HL-60 (cell line): ENCODE measurements around the gene CABCOCO1.

Experiments used
- DNase-seq, 2 experiments: peaks; one replicate each; pipeline ENCODE4 v3.0.0-alpha.2; 2010 to 2020; ENCODE audit warnings: low read depth in 1 of 2, low spot score in 1 of 2
- H3K27ac ChIP-seq: fragments of 250-450 bp; sonication (Bioruptor Pico); replicated peaks from 2 replicates; pipeline ENCODE4 v1.5.1; 2020; ENCODE audit warnings: mild to moderate bottlenecking, moderate library complexity
- H3K27me3 ChIP-seq: fragments of 250-450 bp; sonication (Bioruptor Pico); 2 replicates; pipeline ENCODE4 v1.5.1; 2021; ENCODE audit warnings: mild to moderate bottlenecking, moderate library complexity; ENCODE audit not compliant: insufficient read depth, poor library complexity, severe bottlenecking
- H3K4me3 ChIP-seq: replicated peaks from 2 replicates; pipeline ENCODE4 v1.5.1; 2011; ENCODE audit warnings: mild to moderate bottlenecking, control low read depth, low read length; ENCODE audit not compliant: insufficient read depth
- GABPA ChIP-seq: IDR thresholded peaks from 2 replicates; pipeline ENCODE4 v1.6.1; 2012; ENCODE audit warnings: low read depth
- POLR2AphosphoS5 ChIP-seq: IDR thresholded peaks from 2 replicates; pipeline ENCODE4 v1.6.1; 2012; ENCODE audit warnings: low read depth
- REST ChIP-seq: IDR thresholded peaks from 2 replicates; pipeline ENCODE4 v1.6.1; 2012; ENCODE audit warnings: low read depth; ENCODE audit not compliant: insufficient replicate concordance
- SPI1 ChIP-seq: IDR thresholded peaks from 2 replicates; pipeline ENCODE4 v1.6.1; 2012; ENCODE audit warnings: low read depth, mild to moderate bottlenecking, borderline replicate concordance
- TF ChIP-seq, protein P1 (sequence below): IDR thresholded peaks from one replicate; pipeline ENCODE4 v1.5.1; 2011; ENCODE audit warnings: low read length, control low read depth, inconsistent platforms; ENCODE audit not compliant: insufficient read depth

Gene CABCOCO1

DNA sequence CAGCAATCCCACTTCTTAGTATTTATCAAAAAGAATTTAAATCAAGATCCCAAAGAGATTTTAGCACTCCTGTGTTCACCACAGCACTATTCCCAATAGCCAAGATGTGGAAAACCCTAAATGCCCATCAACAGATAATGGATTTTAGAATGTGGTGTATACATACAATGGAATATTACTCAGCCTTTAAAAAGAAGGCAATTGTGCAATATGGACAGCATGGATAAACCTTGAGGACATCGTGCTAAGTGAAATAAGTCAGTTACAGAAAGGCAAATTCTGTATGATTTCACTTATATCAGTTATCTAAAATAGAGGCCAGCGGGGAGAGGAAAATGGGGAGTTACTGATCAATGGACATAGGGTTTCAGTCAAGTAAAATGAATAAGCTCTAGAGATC lies 66.9 kb downstream of the CABCOCO1 start:
- Histone ChIP-seq H3K27me3 (no peaks in the 10 kb centered on the region), H3K27ac (no peak overlapping the region), H3K4me3 (no peak overlapping the region)
- DNase-seq: no peak
- TF ChIP-seq SPI1 (no peak), POLR2AphosphoS5 (no peak), GABPA (no peak), REST (no peak)
- TF ChIP-seq, protein P1, sequence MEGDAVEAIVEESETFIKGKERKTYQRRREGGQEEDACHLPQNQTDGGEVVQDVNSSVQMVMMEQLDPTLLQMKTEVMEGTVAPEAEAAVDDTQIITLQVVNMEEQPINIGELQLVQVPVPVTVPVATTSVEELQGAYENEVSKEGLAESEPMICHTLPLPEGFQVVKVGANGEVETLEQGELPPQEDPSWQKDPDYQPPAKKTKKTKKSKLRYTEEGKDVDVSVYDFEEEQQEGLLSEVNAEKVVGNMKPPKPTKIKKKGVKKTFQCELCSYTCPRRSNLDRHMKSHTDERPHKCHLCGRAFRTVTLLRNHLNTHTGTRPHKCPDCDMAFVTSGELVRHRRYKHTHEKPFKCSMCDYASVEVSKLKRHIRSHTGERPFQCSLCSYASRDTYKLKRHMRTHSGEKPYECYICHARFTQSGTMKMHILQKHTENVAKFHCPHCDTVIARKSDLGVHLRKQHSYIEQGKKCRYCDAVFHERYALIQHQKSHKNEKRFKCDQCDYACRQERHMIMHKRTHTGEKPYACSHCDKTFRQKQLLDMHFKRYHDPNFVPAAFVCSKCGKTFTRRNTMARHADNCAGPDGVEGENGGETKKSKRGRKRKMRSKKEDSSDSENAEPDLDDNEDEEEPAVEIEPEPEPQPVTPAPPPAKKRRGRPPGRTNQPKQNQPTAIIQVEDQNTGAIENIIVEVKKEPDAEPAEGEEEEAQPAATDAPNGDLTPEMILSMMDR: no peak

DNA sequence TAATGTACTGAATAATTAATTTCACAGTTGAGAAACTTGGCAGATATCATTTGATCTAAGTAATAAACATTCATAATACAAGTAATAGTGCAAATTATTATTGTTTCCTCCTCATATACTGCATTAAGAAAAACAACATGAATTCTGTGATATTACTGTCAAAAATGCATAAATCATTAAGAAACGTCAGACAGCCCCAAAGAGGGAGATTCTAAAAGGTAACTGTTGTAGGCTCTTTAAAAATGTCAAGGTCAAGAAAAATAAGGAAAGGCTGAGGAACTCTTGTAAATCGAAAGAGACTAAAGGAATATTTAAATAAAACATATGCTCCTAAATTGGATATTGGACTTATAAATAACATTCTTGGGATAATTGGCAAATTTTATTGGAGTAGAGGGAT lies 67.9 kb downstream of the CABCOCO1 start:
- TF ChIP-seq GABPA (no peak), POLR2AphosphoS5 (no peak), SPI1 (no peak), REST (no peak)
- TF ChIP-seq, protein P1: no peak
- no peaks in the 10 kb centered on the region for H3K27me3 ChIP-seq
- H3K4me3 ChIP-seq: no peak overlapping the region
- no peak for DNase-seq
- no peak overlapping the region for H3K27ac ChIP-seq

DNA sequence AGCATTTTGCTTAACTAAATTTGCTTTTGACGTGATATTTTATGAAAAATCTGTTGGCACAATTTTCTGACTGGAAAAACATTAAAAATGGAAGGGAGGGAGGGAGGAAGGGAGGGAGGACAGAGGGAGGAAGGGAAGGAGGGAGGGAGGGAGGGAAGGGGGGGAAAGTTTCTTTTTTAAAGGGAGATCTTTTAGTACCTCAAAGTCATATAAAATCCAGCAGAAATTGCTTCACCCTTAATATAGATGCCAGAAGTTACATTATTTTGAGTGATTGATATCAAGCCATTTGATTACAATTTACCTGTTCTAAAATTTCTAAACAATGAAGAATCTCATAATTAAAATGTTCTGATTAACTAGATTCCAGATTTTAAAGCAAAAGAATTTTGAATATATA lies 68.9 kb downstream of the CABCOCO1 start:
- no peak overlapping the region for H3K27ac ChIP-seq
- H3K27me3 ChIP-seq: no peaks in the 10 kb centered on the region
- TF ChIP-seq GABPA (no peak), REST (no peak), POLR2AphosphoS5 (no peak), SPI1 (no peak)
- TF ChIP-seq, protein P1: no peak
- DNase-seq: no peak
- H3K4me3 ChIP-seq: no peak overlapping the region
